Measurements from ENCODE around the gene ARHGEF16.

Gene ARHGEF16

GRCh38 chr1:3433076-3433475 is 21.4 kb upstream of the ARHGEF16 start:
- H3K4me3 ChIP-seq (ENCODE audit: control insufficient read depth, low read depth, low read length), result no peak overlapping the region
- no peak for TF ChIP-seq CTCF (IDR thresholded peaks at IDR 0.05; ENCODE audit: control insufficient read depth, insufficient read depth, low read depth, low read length, missing control alignments)
- no peak for DNase-seq (ENCODE audit: low read depth)

- no peak overlapping the region for H3K4me3 ChIP-seq (ENCODE audit: control insufficient read depth, low read depth, low read length)
- no peak for TF ChIP-seq CTCF (IDR thresholded peaks at IDR 0.05; ENCODE audit: control insufficient read depth, insufficient read depth, low read depth, low read length, missing control alignments)
- DNase-seq (ENCODE audit: low read depth), result no peak
Observed at GRCh38 chr1:3433596-3434320, 20.7 kb upstream of the ARHGEF16 start.

- H3K4me3 ChIP-seq (ENCODE audit: control insufficient read depth, low read depth, low read length), result no peak overlapping the region
- TF ChIP-seq CTCF (IDR thresholded peaks at IDR 0.05; ENCODE audit: control insufficient read depth, insufficient read depth, low read depth, low read length, missing control alignments), result no peak
- DNase-seq (ENCODE audit: low read depth), result no peak
Observed at GRCh38 chr1:3434406-3435110, 19.9 kb upstream of the ARHGEF16 start.

GRCh38 chr1:3435666-3436065 is 18.8 kb upstream of the ARHGEF16 start:
- DNase-seq (ENCODE audit: low read depth), result no peak
- H3K4me3 ChIP-seq (ENCODE audit: control insufficient read depth, low read depth, low read length), result no peak overlapping the region
- no peak for TF ChIP-seq CTCF (IDR thresholded peaks at IDR 0.05; ENCODE audit: control insufficient read depth, insufficient read depth, low read depth, low read length, missing control alignments)

GRCh38 chr1:3436451-3436850 is 18.0 kb upstream of the ARHGEF16 start:
- DNase-seq (ENCODE audit: low read depth), result no peak
- TF ChIP-seq CTCF (IDR thresholded peaks at IDR 0.05; ENCODE audit: control insufficient read depth, insufficient read depth, low read depth, low read length, missing control alignments), result no peak
- no peak overlapping the region for H3K4me3 ChIP-seq (ENCODE audit: control insufficient read depth, low read depth, low read length)

GRCh38 chr1:3436901-3437300 is 17.6 kb upstream of the ARHGEF16 start:
- no peak overlapping the region for H3K4me3 ChIP-seq (ENCODE audit: control insufficient read depth, low read depth, low read length)
- no peak for TF ChIP-seq CTCF (IDR thresholded peaks at IDR 0.05; ENCODE audit: control insufficient read depth, insufficient read depth, low read depth, low read length, missing control alignments)
- no peak for DNase-seq (ENCODE audit: low read depth)
